BLaER1 treated with 17β-estradiol and CSF1 and Interleukin-3, amounts not matched to agents 10 nM and 100 nM (cell line): Measurements from ENCODE around the gene CACNG7.
A peak's percentile ranks its signal among the peaks of the same experiment; 100 is the strongest.

Experiments used
- H3K27ac ChIP-seq, 11 experiments: shearing (Covaris generic); formaldehyde crosslinking; 2 replicates each; pipeline ENCODE4 v1.8.1; 2022
- H3K27me3 ChIP-seq, 11 experiments: shearing (Covaris generic); formaldehyde crosslinking; 2 replicates each; pipeline ENCODE4 v1.8.1; 2022
- H3K36me3 ChIP-seq, 11 experiments: shearing (Covaris generic); formaldehyde crosslinking; 2 replicates each; pipeline ENCODE4 v1.8.1; 2022
- H3K4me1 ChIP-seq, 10 experiments: shearing (Covaris generic); formaldehyde crosslinking; 2 replicates each; pipeline ENCODE4 v1.8.1; 2022
- H3K4me2 ChIP-seq, 11 experiments: shearing (Covaris generic); formaldehyde crosslinking; 2 replicates each; pipeline ENCODE4 v1.8.1; 2022
- H3K4me3 ChIP-seq, 10 experiments: shearing (Covaris generic); formaldehyde crosslinking; 2 replicates each; pipeline ENCODE4 v1.8.1; 2022
- H3K9ac ChIP-seq, 11 experiments: shearing (Covaris generic); formaldehyde crosslinking; 2 replicates each; pipeline ENCODE4 v1.8.1; 2022
- H3K9me3 ChIP-seq, 11 experiments: shearing (Covaris generic); formaldehyde crosslinking; replicated peaks in 1 of 11; 2 replicates each; pipeline ENCODE4 v1.8.1; 2022
- H4K20me1 ChIP-seq, 11 experiments: shearing (Covaris generic); formaldehyde crosslinking; 2 replicates each; pipeline ENCODE4 v1.8.1; 2022
- Cebpa-rat ChIP-seq, 11 experiments: shearing (Covaris generic); IDR thresholded peaks; 2 replicates each; pipeline ENCODE4 v1.8.1; 2022

CACNG7 gene

DNA sequence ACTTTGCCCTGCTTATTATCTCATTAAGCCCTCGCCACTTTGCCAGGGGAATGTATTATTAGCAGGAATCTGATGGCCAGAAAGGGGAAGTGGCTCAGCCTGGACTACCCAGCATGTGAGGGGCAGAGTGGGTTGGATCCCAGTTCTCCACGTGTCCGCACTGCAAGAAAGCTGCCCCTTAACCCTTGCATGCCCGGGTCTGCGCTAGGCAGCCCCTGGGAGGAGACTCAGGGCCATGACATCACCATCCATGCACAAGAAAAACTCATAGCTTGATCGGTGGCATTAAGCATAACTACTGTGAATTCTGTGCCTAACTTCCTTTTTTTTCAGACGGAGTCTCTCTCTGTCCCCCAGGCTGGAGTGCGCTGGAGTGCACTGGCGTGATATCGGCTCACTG lies 62.6 kb downstream of the CACNG7 start:
- peaks cover 8 to 22% (median 11%) of the 10 kb centered on the region in 10 experiments; a peak in 18 of 20 replicates for H3K4me1 ChIP-seq
- no peak for TF ChIP-seq Cebpa-rat (IDR thresholded peaks at IDR 0.05)
- no peaks in the 10 kb centered on the region for H4K20me1 ChIP-seq
- no peaks in the 10 kb centered on the region for H3K9me3 ChIP-seq
- H3K27me3 ChIP-seq, result no peaks in the 10 kb centered on the region
- peak overlapping the region in 1 of 10 experiments; percentile 20; a peak in 2 of 20 replicates for H3K4me3 ChIP-seq
- peak overlapping the region in 2 of 11 experiments; percentile 2 to 35; a peak in 2 of 22 replicates for H3K9ac ChIP-seq
- no peaks in the 10 kb centered on the region for H3K36me3 ChIP-seq
- H3K27ac ChIP-seq, result peak overlapping the region in 2 of 11 experiments; percentile 25 to 47; a peak in 3 of 22 replicates
- H3K4me2 ChIP-seq, result peak overlapping the region; percentile 33 to 88 (median 50); a peak in 17 of 22 replicates

GRCh38 chr19:53977429-53977990 lies 68.4 kb downstream of the CACNG7 start:
- no peak for TF ChIP-seq Cebpa-rat (IDR thresholded peaks at IDR 0.05)
- Histone ChIP-seq H3K4me2 (peak overlapping the region; percentile 35 to 78 (median 51); a peak in 19 of 22 replicates), H3K9ac (peak overlapping the region in 1 of 11 experiments; percentile 13; a peak in 1 of 22 replicates), H3K9me3 (peaks cover 0 to 6% (median 0%) of the 10 kb centered on the region in 11 experiments; a peak in 1 of 22 replicates), H3K4me1 (peaks cover 33 to 49% (median 44%) of the 10 kb centered on the region in 10 experiments), H3K36me3 (no peaks in the 10 kb centered on the region), H3K27ac (peak overlapping the region in 7 of 11 experiments; percentile 21 to 58 (median 35); a peak in 9 of 22 replicates), H3K4me3 (no peak overlapping the region), H4K20me1 (no peaks in the 10 kb centered on the region), H3K27me3 (peaks cover 4 to 35% (median 34%) of the 10 kb centered on the region in 11 experiments; a peak in 20 of 22 replicates)

- Histone ChIP-seq H3K4me2 (peak overlapping the region; percentile 35 to 78 (median 51)), H3K9me3 (peaks cover 0 to 6% (median 0%) of the 10 kb centered on the region in 11 experiments; a peak in 1 of 22 replicates), H3K36me3 (no peaks in the 10 kb centered on the region), H4K20me1 (no peaks in the 10 kb centered on the region), H3K4me1 (peaks cover 33 to 47% (median 42%) of the 10 kb centered on the region in 10 experiments), H3K9ac (no peak overlapping the region), H3K27ac (peak overlapping the region in 5 of 11 experiments; percentile 21 to 51 (median 35); a peak in 6 of 22 replicates), H3K4me3 (no peak overlapping the region), H3K27me3 (peaks cover 4 to 35% (median 34%) of the 10 kb centered on the region in 11 experiments; a peak in 20 of 22 replicates)
- TF ChIP-seq Cebpa-rat (IDR thresholded peaks at IDR 0.05), result no peak
Observed at GRCh38 chr19:53977991-53978731, 69.1 kb downstream of the CACNG7 start.

- Histone ChIP-seq H3K27me3 (peaks cover 4 to 35% (median 34%) of the 10 kb centered on the region in 11 experiments; a peak in 20 of 22 replicates), H3K27ac (peak overlapping the region in 3 of 11 experiments; percentile 12 to 33 (median 17); a peak in 4 of 22 replicates), H3K36me3 (no peaks in the 10 kb centered on the region), H3K9me3 (peaks cover 0 to 6% (median 0%) of the 10 kb centered on the region in 11 experiments; a peak in 1 of 22 replicates), H3K4me2 (peak overlapping the region; percentile 57 to 92 (median 79)), H4K20me1 (no peaks in the 10 kb centered on the region), H3K9ac (peak overlapping the region in 4 of 11 experiments; percentile 20 to 61 (median 46); a peak in 5 of 22 replicates), H3K4me3 (peak overlapping the region in 6 of 10 experiments; percentile 24 to 51 (median 34); a peak in 12 of 20 replicates), H3K4me1 (peaks cover 41 to 57% (median 52%) of the 10 kb centered on the region in 10 experiments)
- no peak for TF ChIP-seq Cebpa-rat (IDR thresholded peaks at IDR 0.05)
Observed at GRCh38 chr19:53978975-53979801, 70.1 kb downstream of the CACNG7 start.

DNA sequence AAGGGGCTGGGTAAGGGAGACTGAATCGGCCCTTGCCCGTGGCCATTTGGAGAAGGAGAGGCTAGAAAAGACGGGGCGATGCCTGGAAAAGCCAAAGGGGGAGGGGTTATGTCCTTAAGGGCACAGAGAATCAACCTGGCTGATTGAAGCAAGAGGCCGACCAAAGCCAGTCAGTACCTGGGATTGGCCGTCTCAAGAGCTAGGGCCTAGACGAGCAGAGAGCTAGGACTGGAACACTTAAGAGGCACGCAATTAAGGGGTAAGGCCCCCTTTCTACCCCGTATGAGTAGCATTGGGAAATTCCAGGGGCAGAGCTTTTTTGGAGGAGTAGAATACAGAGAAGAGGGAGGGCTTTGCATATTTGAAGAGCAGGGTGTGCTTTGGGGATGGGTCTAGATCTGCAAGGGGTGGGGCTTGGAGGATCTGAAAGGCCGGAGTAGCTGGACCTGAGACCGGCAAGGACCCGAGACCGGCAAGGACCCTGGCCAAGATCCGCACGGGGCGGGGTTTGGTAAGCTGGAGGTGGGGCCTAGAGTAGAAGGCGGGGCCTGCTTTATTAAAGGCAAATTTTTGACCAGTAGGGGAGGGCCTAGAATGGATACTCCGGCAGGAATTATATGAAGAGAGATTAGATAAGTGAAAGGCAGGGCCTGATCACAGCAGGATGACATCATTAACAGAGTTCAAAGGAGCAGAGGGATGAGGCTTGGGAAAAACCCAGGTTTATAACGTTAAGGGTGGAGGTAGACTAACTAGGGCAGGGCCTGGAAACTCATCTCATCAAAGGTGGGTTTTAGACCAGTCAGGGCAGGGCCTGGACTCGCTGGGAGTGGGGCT lies 71.7 kb downstream of the CACNG7 start:
- peaks cover 4 to 35% (median 34%) of the 10 kb centered on the region in 11 experiments; a peak in 20 of 22 replicates for H3K27me3 ChIP-seq
- TF ChIP-seq Cebpa-rat (IDR thresholded peaks at IDR 0.05), result no peak
- H3K4me2 ChIP-seq, result peak overlapping the region; percentile 57 to 92 (median 79)
- peaks cover 0 to 6% (median 0%) of the 10 kb centered on the region in 11 experiments; a peak in 1 of 22 replicates for H3K9me3 ChIP-seq
- H4K20me1 ChIP-seq, result no peaks in the 10 kb centered on the region
- peaks cover 41 to 73% (median 63%) of the 10 kb centered on the region in 10 experiments for H3K4me1 ChIP-seq
- H3K36me3 ChIP-seq, result no peaks in the 10 kb centered on the region
- peak overlapping the region in 3 of 11 experiments; percentile 56 to 88 (median 84); a peak in 5 of 22 replicates for H3K27ac ChIP-seq
- peak overlapping the region in 2 of 11 experiments; percentile 15 to 48; a peak in 1 of 22 replicates for H3K9ac ChIP-seq
- H3K4me3 ChIP-seq, result peak overlapping the region in 5 of 10 experiments; percentile 23 to 51 (median 35); a peak in 10 of 20 replicates

DNA sequence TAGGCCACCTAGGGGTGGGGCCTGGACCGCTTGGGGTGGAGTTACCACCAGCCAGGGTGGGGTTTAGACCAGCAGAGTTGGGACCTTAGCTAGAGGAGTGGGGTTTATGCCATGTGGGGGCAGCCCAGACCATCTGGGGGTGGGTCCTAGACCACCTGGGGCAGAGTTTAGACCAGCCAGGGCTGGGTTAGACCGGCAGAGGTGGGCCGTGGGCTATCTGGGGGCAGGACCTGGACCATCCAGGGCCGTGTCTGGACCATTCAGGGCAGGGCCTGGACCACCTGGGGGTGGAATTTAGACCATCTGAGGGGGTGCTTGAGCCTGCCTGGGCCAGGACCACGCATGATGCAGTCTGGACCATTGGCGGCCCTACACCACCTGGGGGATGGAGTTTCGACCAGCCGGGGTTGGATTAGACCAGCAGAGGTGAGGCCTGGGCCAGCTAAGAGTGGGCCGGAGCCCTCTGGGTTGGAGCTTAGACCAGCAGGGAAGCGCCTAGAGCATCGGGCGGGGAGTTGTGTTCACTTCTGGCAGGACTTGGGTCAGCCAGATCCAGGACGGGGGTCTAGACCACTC lies 72.4 kb downstream of the CACNG7 start:
- Histone ChIP-seq H3K36me3 (no peaks in the 10 kb centered on the region), H3K9me3 (peaks cover 0 to 6% (median 0%) of the 10 kb centered on the region in 11 experiments; a peak in 1 of 22 replicates), H4K20me1 (no peaks in the 10 kb centered on the region), H3K9ac (peak overlapping the region in 2 of 11 experiments; percentile 48 to 80; a peak in 2 of 22 replicates), H3K4me3 (peak overlapping the region in 2 of 10 experiments; percentile 28 to 37; a peak in 3 of 20 replicates), H3K27ac (peak overlapping the region in 5 of 11 experiments; percentile 17 to 88 (median 56); a peak in 8 of 22 replicates), H3K4me1 (peaks cover 41 to 78% (median 63%) of the 10 kb centered on the region in 10 experiments), H3K4me2 (peak overlapping the region; percentile 33 to 92 (median 69)), H3K27me3 (peaks cover 4 to 35% (median 34%) of the 10 kb centered on the region in 11 experiments; a peak in 20 of 22 replicates)
- no peak for TF ChIP-seq Cebpa-rat (IDR thresholded peaks at IDR 0.05)

- peak overlapping the region; percentile 69 to 88 (median 81) for H3K9ac ChIP-seq
- H3K9me3 ChIP-seq, result peaks cover 0 to 6% (median 0%) of the 10 kb centered on the region in 11 experiments; a peak in 1 of 22 replicates
- peaks cover 42 to 82% (median 64%) of the 10 kb centered on the region in 10 experiments for H3K4me1 ChIP-seq
- no peaks in the 10 kb centered on the region for H4K20me1 ChIP-seq
- peaks cover 4 to 35% (median 34%) of the 10 kb centered on the region in 11 experiments; a peak in 20 of 22 replicates for H3K27me3 ChIP-seq
- no peak for TF ChIP-seq Cebpa-rat (IDR thresholded peaks at IDR 0.05)
- H3K4me2 ChIP-seq, result peak overlapping the region; percentile 79 to 95 (median 88)
- H3K36me3 ChIP-seq, result no peaks in the 10 kb centered on the region
- H3K27ac ChIP-seq, result peak overlapping the region; percentile 56 to 89 (median 82)
- H3K4me3 ChIP-seq, result peak overlapping the region; percentile 52 to 64 (median 60)
Observed at GRCh38 chr19:53982001-53982451, 72.9 kb downstream of the CACNG7 start.
